ENCODE measurements around the gene PNMA6E.

GRCh38 chrX:153440556-153441135 is 39.5 kb upstream of the PNMA6E start:
- TF ChIP-seq, protein P1, sequence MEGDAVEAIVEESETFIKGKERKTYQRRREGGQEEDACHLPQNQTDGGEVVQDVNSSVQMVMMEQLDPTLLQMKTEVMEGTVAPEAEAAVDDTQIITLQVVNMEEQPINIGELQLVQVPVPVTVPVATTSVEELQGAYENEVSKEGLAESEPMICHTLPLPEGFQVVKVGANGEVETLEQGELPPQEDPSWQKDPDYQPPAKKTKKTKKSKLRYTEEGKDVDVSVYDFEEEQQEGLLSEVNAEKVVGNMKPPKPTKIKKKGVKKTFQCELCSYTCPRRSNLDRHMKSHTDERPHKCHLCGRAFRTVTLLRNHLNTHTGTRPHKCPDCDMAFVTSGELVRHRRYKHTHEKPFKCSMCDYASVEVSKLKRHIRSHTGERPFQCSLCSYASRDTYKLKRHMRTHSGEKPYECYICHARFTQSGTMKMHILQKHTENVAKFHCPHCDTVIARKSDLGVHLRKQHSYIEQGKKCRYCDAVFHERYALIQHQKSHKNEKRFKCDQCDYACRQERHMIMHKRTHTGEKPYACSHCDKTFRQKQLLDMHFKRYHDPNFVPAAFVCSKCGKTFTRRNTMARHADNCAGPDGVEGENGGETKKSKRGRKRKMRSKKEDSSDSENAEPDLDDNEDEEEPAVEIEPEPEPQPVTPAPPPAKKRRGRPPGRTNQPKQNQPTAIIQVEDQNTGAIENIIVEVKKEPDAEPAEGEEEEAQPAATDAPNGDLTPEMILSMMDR (IDR thresholded peaks at IDR 0.05) = no peak
- TF ChIP-seq POLR2A (IDR thresholded peaks at IDR 0.05) = no peak
